Measurements from ENCODE around the gene TSPAN4.

The TSPAN4 gene

DNA sequence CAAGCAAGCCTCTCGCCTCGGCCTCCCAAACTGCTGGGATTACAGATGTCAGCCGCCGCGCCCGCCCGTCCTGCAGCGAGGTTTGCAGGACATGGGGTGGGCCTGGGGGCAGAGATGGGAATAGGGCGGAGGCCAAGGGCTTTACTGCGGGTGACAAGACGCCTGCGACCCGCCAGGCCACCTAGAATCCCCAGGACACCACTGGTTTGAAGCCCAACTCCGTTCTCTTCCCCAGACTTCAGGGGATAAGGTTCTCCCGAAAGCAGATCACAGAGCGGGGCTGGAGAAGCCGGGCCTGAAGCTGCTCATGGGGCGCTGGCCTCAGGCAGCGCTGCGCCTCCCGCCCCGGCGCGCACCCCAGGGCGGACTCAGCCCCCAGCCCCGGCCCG, 677 bp upstream of the TSPAN4 start:
- TF ChIP-seq GATA1 (IDR thresholded peaks at IDR 0.05; ENCODE audit: low read depth, low read length): no peak
- no peak for TF ChIP-seq POLR2A (IDR thresholded peaks at IDR 0.05; ENCODE audit: low read length)
- DNase-seq: peak; percentile 73 to 78

DNA sequence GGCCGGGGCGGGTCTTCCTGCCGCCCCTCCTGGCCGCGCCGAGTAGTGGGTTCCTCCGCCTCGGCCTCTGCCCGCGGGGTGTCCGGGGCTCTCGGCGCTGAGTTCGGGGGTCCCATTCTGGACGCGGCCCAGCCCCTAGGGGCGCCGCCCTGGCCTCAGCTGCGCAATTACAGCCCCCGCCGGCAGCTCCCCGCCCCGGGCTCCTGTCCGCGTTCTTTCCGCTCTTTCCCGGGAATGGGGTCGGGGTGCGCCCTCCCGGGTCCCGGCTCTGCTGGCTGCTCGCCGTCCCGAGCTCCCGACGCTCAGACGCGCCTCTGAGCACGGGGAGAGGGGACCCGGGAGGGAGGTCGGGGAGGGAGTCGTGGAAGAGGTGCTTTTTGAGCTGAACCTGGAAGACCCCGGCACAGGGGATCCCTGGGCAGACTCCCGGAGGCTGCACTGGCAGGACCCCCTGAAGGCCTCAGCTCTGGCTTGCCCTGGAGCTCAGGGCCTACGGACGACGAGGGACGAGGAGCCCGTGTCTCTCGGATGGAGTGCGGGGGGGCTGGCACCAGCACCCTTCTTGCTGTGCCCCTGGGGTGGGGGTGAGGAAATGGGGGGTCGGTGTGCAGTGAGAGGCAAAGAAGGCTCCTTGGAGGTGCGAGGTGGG, 558 bp downstream of the TSPAN4 start:
- DNase-seq: peak in 1 of 2 experiments; percentile 46
- TF ChIP-seq POLR2A (IDR thresholded peaks at IDR 0.05; ENCODE audit: low read length) (no peak), GATA1 (IDR thresholded peaks at IDR 0.05; ENCODE audit: low read depth, low read length) (no peak)

GRCh38 chr11:843818-844692, 1.4 kb downstream of the TSPAN4 start:
- DNase-seq: peak in 1 of 2 experiments; percentile 45

DNA sequence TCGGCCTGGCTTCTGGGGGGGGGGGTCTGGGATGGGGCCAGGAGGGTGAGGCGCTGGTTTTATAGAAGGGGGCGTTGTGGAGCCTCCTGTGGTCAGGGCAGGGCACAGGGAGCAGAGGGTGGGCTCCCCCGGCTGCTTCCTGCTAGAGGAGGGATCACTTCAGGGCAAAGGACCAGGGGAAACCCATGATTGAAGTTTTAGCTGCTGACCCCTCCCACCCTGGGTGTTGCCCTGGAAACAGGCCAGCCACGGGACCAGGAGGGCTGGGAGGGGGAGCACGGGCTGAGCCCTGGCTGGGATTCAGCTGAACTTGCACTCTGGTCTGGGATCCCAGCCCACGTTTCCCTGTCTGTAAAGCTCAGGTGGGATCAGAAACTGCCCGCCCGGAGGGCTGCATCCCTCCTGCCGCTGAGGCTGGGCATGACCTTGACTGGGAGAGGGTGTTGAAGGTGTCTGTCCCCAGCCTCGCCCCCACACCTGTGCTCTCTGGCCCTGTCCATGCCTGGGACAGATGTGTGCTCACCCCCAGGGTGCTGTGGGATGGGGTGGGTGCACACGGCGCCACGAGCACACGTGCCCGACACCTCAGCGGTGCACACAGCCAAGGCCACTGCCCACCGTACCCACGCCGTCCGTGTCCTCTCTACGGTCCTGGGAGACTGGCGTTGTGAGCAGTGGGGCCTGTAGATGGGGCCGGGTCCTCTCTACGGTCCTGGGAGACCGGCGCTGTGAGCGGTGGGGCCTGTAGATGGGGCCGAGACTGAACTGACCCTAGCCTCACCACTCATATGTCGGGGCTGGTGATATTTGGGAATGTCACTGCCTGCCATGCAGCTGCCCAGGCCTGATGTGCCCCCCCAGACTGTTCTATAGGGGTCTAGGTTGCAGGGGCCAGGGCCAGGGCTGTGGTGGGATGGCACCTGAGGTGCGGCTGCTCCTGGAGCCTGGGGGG, 2.3 kb downstream of the TSPAN4 start:
- TF ChIP-seq POLR2A (IDR thresholded peaks at IDR 0.05; ENCODE audit: low read length): no peak
- no peak for TF ChIP-seq GATA1 (IDR thresholded peaks at IDR 0.05; ENCODE audit: low read depth, low read length)
- peak; percentile 85 to 86 for DNase-seq

More at GRCh38 chr11:843818-844692, 1.4 kb downstream of the TSPAN4 start:
- TF ChIP-seq GATA1 (IDR thresholded peaks at IDR 0.05; ENCODE audit: low read depth, low read length) (no peak), POLR2A (IDR thresholded peaks at IDR 0.05; ENCODE audit: low read length) (no peak)

DNA sequence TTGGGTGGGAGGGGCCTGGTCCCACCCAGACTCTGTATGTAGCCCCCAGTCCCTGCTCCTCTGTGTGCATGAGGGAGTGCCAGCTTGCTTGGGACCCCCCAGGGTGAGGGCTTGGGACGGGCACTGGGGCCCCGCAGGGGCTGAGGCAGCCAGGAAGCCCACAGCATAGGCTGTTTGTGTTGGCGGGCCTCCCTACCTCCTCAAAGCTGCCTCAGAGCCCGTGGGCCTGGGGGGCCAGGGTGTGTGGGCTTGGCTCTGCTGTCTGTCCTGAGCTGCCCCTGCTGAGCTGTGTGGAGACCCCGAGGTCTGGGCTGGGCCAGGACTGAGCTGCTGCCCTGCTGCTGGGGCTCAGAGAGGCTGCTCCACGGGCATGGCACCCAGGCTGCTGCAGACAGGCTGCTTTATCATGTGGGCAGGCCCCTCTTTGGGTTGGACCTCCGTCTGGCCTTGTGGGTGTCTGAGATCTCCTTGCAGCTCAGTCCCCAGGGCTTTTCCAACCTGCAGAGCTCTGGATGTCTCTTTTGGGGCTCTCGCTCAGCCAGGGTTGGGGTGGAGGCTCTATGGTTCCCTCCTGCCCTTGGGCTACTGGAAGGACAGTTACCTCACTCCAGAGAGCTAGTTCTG, 3.3 kb downstream of the TSPAN4 start:
- TF ChIP-seq POLR2A (IDR thresholded peaks at IDR 0.05; ENCODE audit: low read length) (no peak), GATA1 (IDR thresholded peaks at IDR 0.05; ENCODE audit: low read depth, low read length) (no peak)
- peak; percentile 66 for DNase-seq

- TF ChIP-seq POLR2A (IDR thresholded peaks at IDR 0.05; ENCODE audit: low read length) (no peak), GATA1 (IDR thresholded peaks at IDR 0.05; ENCODE audit: low read depth, low read length) (no peak)
- peak in 1 of 2 experiments; percentile 41 for DNase-seq
Measured at GRCh38 chr11:846496-847098, 3.9 kb downstream of the TSPAN4 start.

- DNase-seq: no peak
- TF ChIP-seq GATA1 (IDR thresholded peaks at IDR 0.05; ENCODE audit: low read depth, low read length) (no peak), POLR2A (IDR thresholded peaks at IDR 0.05; ENCODE audit: low read length) (no peak)
Measured at GRCh38 chr11:847876-848275, 5.2 kb downstream of the TSPAN4 start.

DNA sequence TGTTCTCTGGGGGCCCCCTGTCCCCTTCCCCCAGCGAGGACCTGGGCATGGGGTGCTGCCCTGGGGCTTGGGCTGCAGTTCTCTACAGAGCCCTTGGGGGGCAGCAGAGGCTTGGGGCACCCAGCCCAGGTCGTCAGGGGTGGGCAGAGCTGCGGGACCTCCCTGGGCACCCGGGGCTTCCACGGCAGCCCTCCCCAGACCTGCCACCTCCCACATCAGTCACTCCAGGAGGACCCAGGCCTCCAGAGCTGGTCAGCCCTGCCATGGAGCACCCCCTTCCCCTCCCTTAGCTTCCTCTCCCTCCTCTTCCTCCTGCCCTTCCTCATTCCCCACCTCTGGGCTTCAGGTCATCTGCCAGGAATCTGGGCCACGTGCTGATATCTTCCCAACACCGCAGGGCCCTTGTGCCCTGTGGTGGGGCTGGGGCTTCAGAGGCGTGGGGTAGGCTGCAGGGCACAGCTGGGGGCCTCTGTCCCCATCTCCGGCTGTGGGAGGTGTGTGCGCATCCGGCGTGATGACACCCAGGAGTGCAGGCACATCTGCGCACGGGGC, 5.8 kb downstream of the TSPAN4 start:
- TF ChIP-seq GATA1 (IDR thresholded peaks at IDR 0.05; ENCODE audit: low read depth, low read length) (no peak), POLR2A (IDR thresholded peaks at IDR 0.05; ENCODE audit: low read length) (no peak)
- peak; percentile 47 to 75 for DNase-seq

DNA sequence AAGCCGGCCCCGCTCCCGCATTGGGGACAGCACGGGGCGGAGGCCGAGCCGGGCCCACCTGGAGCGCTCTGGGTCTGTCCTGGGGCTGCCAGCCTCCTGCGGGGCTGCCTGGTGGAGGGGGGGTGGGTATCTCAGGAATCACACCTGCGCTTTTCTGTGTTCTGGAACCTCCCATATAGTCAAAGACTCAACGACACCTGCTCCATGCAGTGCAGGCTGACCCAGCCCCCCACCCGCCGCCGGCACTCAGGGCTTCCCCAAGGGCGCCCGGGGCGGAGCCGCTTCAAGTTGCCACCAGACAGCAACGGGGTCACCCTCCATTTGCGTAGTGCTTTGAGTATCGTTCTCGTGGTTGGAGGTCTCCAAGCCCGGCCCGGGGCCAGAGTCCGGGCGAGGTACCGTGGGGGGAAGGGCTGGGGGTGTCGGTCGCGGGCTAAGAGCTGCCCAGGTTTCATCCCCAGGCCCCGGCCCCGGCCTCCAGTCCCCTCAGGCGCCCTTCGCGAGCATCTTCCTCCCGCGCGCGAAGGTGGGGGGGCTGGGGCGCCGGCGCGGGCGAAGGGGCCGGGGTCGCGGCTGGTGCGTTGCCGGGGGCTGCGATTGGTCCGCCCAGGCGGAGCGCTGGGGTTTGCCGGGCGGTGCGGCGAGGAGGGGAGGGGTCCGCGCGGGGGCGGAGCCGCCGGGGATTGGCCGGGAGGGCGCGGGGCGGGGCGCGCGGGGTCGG, 6.6 kb downstream of the TSPAN4 start:
- TF ChIP-seq GATA1 (IDR thresholded peaks at IDR 0.05; ENCODE audit: low read depth, low read length) (no peak), POLR2A (IDR thresholded peaks at IDR 0.05; ENCODE audit: low read length) (no peak)
- DNase-seq: no peak

GRCh38 chr11:849951-850774, 7.5 kb downstream of the TSPAN4 start:
- TF ChIP-seq POLR2A (IDR thresholded peaks at IDR 0.05; ENCODE audit: low read length): no peak
- TF ChIP-seq GATA1 (IDR thresholded peaks at IDR 0.05; ENCODE audit: low read depth, low read length): no peak
- DNase-seq: no peak
